K562 treated with DMSO at 1 percent for 48 hours (cell line): ENCODE data around the gene GLIS1. TPM values are rescaled to one million over a fixed set of nuclear protein-coding genes. Genes with fewer than 3 reads are reported as not detected.

Experiments
- total RNA-seq: library from RNA; unstranded; fragments of 300-600 nt; gene quantifications from 2 replicates; pipeline ENCODE4 v1.2.3, GENCODE V29; 2022; ENCODE audit warnings: low replicate concordance; ENCODE audit errors: extremely low read depth

Gene GLIS1
- not detected in 2 replicates for total RNA-seq

GRCh38 chr1:53739109-53739681 lies at the start of gene GLIS1:
Gene GLIS1 (minus strand): TSS chr1:53739164. CDS start chr1:53738064, 1,100 bp downstream.

GRCh38 chr1:53459321-53460175 lies 279.4 kb downstream of the GLIS1 start, which contains the start of gene DMRTB1:
Gene DMRTB1 (plus strand): TSS chr1:53459399. CDS start chr1:53459454, 55 bp downstream.

Other genes with a start within 250 kb of the GLIS1 start
- not detected in 2 replicates for gene NDC1, start 99.1 kb upstream of the GLIS1 start, total RNA-seq
- not detected in 2 replicates for gene YIPF1, start 150.6 kb upstream of the GLIS1 start, total RNA-seq
- not detected in 2 replicates for gene DIO1, start 155.0 kb upstream of the GLIS1 start, total RNA-seq
- not detected in 2 replicates for gene IFT25, start 206.5 kb upstream of the GLIS1 start, total RNA-seq
- gene LRRC42, start 207.2 kb upstream of the GLIS1 start, total RNA-seq, result not detected in 2 replicates